Endothelial cell of umbilical vein (primary cell): ENCODE measurements around the gene SYTL5. TPM values are rescaled to one million over a fixed set of nuclear protein-coding genes. Genes with fewer than 3 reads are reported as not detected.

Source experiments
- BruUV-seq: library from RNA; stranded (reverse); fragments of 400-500 nt; replicated peaks from 2 replicates; lab custom pipeline; 2021; lab: Mats Ljungman, UMichigan
- CTCF ChIA-PET: fragments of 300-600, 350-600 bp; sonication (Branson Sonifier 250); formaldehyde crosslinking; loops from one replicate; lab custom pipeline; 2021; ENCODE audit warnings: antibody characterized with exemption, inconsistent platforms; lab: Charles Lee
- POLR2A ChIA-PET: fragments of 300-600, 350-600 bp; sonication (Branson Sonifier 250); formaldehyde crosslinking; loops from one replicate; lab custom pipeline; 2021; ENCODE audit warnings: antibody characterized with exemption, inconsistent platforms; lab: Charles Lee
- DNase-seq: peaks from one replicate; pipeline ENCODE4 v3.0.0-alpha.2; 2011; ENCODE audit warnings: low read depth, low spot score
- FAIRE-seq: peaks from 2 replicates; lab custom pipeline; 2011; peaks lifted over from hg19 to GRCh38; lab: Jason Lieb, UNC
- H2AFZ ChIP-seq: 2 replicates; pipeline ENCODE4 v1.6.0; 2012; ENCODE audit warnings: low read depth, low read length, control low read depth, inconsistent platforms
- H3K27ac ChIP-seq: 2 replicates; pipeline ENCODE4 v1.5.1; 2011; ENCODE audit warnings: low read depth, mild to moderate bottlenecking, control low read depth, low read length, moderate library complexity; ENCODE audit not compliant: insufficient read depth
- H3K27me3 ChIP-seq, 2 experiments: 2 replicates each; pipeline versions ENCODE4 v1.6.0 to v1.6.1; 2011; ENCODE audit warnings: low read length in 2 of 2, mixed read lengths in 1 of 2; ENCODE audit not compliant: control insufficient read depth in 2 of 2, insufficient read depth in 2 of 2
- H3K36me3 ChIP-seq, 2 experiments: 2 replicates in 1 of 2; 3 replicates in 1 of 2; pipeline ENCODE4 v1.5.1; 2011; ENCODE audit warnings: low read length in 2 of 2, mild to moderate bottlenecking in 1 of 2, moderate library complexity in 1 of 2; ENCODE audit not compliant: control insufficient read depth in 2 of 2, insufficient read depth in 2 of 2; ENCODE audit errors: extremely low read depth in 1 of 2
- H3K4me1 ChIP-seq: 3 replicates; pipeline ENCODE4 v1.5.1; 2011; ENCODE audit warnings: mild to moderate bottlenecking, low read length; ENCODE audit not compliant: control insufficient read depth, insufficient read depth; ENCODE audit errors: extremely low read depth
- H3K4me2 ChIP-seq: 2 replicates; pipeline ENCODE4 v1.6.1; 2011; ENCODE audit warnings: low read length, control low read depth, mixed read lengths; ENCODE audit not compliant: insufficient read depth
- H3K4me3 ChIP-seq, 3 experiments: fragments of 200-600 bp in 1 of 3; sonication (generic), shearing (Covaris generic) in 1 of 3; replicated peaks in 1 of 3; 2 replicates each; pipeline ENCODE4 v1.5.1; 2011 to 2016; ENCODE audit warnings: control low read depth in 3 of 3, low read length in 3 of 3, mild to moderate bottlenecking in 2 of 3, inconsistent platforms in 1 of 3, low read depth in 1 of 3, moderate library complexity in 1 of 3; ENCODE audit not compliant: insufficient read depth in 1 of 3
- H3K79me2 ChIP-seq: 2 replicates; pipeline ENCODE4 v1.6.0; 2012; ENCODE audit warnings: low read length, inconsistent platforms; ENCODE audit not compliant: control insufficient read depth, insufficient read depth
- H3K9ac ChIP-seq: replicated peaks from 2 replicates; pipeline ENCODE3; 2011; ENCODE audit warnings: low read length, control low read depth; ENCODE audit not compliant: insufficient read depth; ENCODE audit errors: extremely low read depth
- H3K9me1 ChIP-seq: replicated peaks from 3 replicates; pipeline ENCODE4 v1.6.0; 2011; ENCODE audit warnings: mild to moderate bottlenecking, low read length; ENCODE audit not compliant: control insufficient read depth, insufficient read depth; ENCODE audit errors: extremely low read depth
- H3K9me3 ChIP-seq: replicated peaks from 2 replicates; pipeline ENCODE4 v1.5.1; 2012; ENCODE audit warnings: low read length, inconsistent platforms; ENCODE audit not compliant: control insufficient read depth, insufficient read depth
- H4K20me1 ChIP-seq: replicated peaks from 2 replicates; pipeline ENCODE3; 2011; ENCODE audit warnings: mild to moderate bottlenecking, low read length; ENCODE audit not compliant: control insufficient read depth, insufficient read depth; ENCODE audit errors: extremely low read depth
- CTCF ChIP-seq, 2 donors: IDR thresholded peaks; 1 replicate in 1 of 2; 2 replicates in 1 of 2; pipeline ENCODE4 v1.5.1; 2011; ENCODE audit warnings: low read length in 2 of 2, mild to moderate bottlenecking in 2 of 2, moderate library complexity in 2 of 2, control low read depth in 1 of 2, inconsistent platforms in 1 of 2, low read depth in 1 of 2; ENCODE audit not compliant: insufficient read depth in 1 of 2; ENCODE audit errors: extremely low read depth in 1 of 2
- EZH2 ChIP-seq: IDR thresholded peaks from 2 replicates; pipeline ENCODE4 v1.6.1; 2012; ENCODE audit warnings: borderline replicate concordance, low read depth, mild to moderate bottlenecking, moderate library complexity, low read length, inconsistent platforms; ENCODE audit not compliant: severe bottlenecking
- FOS ChIP-seq: IDR thresholded peaks from 2 replicates; pipeline ENCODE4 v1.6.1; 2011; ENCODE audit warnings: mild to moderate bottlenecking, low read length, moderate library complexity, borderline replicate concordance; ENCODE audit not compliant: insufficient read depth
- GATA2 ChIP-seq: IDR thresholded peaks from 2 replicates; pipeline ENCODE4 v1.7.0; 2011; ENCODE audit warnings: low read depth, mild to moderate bottlenecking, moderate library complexity, mixed read lengths, low read length; ENCODE audit not compliant: insufficient read length, insufficient read depth
- JUN ChIP-seq: IDR thresholded peaks from 2 replicates; pipeline ENCODE4 v1.6.1; 2011; ENCODE audit warnings: borderline replicate concordance, low read depth; ENCODE audit not compliant: insufficient read length, insufficient read depth
- MAX ChIP-seq: IDR thresholded peaks from 2 replicates; pipeline ENCODE4 v1.6.1; 2011; ENCODE audit not compliant: insufficient read depth, insufficient read length
- MYC ChIP-seq: IDR thresholded peaks from one replicate; pipeline ENCODE4 v1.6.1; 2011; ENCODE audit warnings: mild to moderate bottlenecking, low read depth, low read length
- POLR2A ChIP-seq: IDR thresholded peaks from 2 replicates; pipeline ENCODE4 v1.6.1; 2012; ENCODE audit warnings: low read depth, mild to moderate bottlenecking, control low read depth, low read length
- POLR2AphosphoS5 ChIP-seq: IDR thresholded peaks from 2 replicates; pipeline ENCODE4 v1.6.1; 2012; ENCODE audit warnings: low read depth, mild to moderate bottlenecking, control low read depth, low read length, moderate library complexity; ENCODE audit not compliant: insufficient read depth
- dilution Hi-C: fragments of 300-500 bp; cut with MboI; formaldehyde crosslinking; loops from one replicate; pipeline ENCODE4 v1.15.0; 2019; ENCODE audit warnings: low sequenced_read_pairs; ENCODE audit not compliant: extremely low pct_ligation_motif_present
- intact Hi-C: fragments of 100-400 bp; cut with micrococcal nuclease; formaldehyde crosslinking; loops from one replicate; pipeline ENCODE4 v1.10.0; 2022
- polyA plus RNA-seq, 4 experiments: library from polyadenylated mRNA; depleted of rRNA in 3 of 4; stranded (reverse) in 3 of 4; unstranded in 1 of 4; fragments of >200 nt; gene quantifications; 2 replicates each; pipeline versions ENCODE4 v1.2.1 to v1.2.3, GENCODE V29; 2011 to 2012; ENCODE audit warnings: missing spikeins in 1 of 4
- total RNA-seq: library from RNA; stranded (reverse); gene quantifications from 2 replicates; pipeline ENCODE4 v1.2.3, GENCODE V29; 2021

Gene SYTL5
- total and polyA plus RNA-seq, 2 donors (not counting 3 experiments of a cell fraction or from before 2014, with no cell fraction given) = 0.01 TPM; not detected in 1

GRCh38 chrX:38151441-38151840 lies 145.1 kb downstream of the SYTL5 start:
- FAIRE-seq (no peak), DNase-seq (no peak)
- ChIA-PET POLR2A (no interaction called here), CTCF (interaction anchor here (1.3 to 1.4 kb wide), 2 partner anchors 10 to 15 kb away, joined by 4 read pairs; no protein-coding TSS in a partner anchor)
- BruUV-seq = no TSS peak
- H3K27ac ChIP-seq = no peak overlapping the region
- H3K4me2 ChIP-seq = no peak overlapping the region
- TF ChIP-seq MAX = no peak
- no peak for TF ChIP-seq GATA2
- TF ChIP-seq JUN = no peak
- TF ChIP-seq CTCF (IDR thresholded peaks at IDR 0.05; ENCODE audit: extremely low read depth in 1 of 2, insufficient read depth in 1 of 2, low read depth in 1 of 2, low read length in 2 of 2) = no peak
- no peak for TF ChIP-seq POLR2A
- H3K79me2 ChIP-seq = no peaks in the 10 kb centered on the region
- no peaks in the 10 kb centered on the region for H3K4me1 ChIP-seq
- H3K27me3 ChIP-seq = no peaks in the 10 kb centered on the region
- intact Hi-C loops (no loop called here), dilution Hi-C loops (no loop called here)
- no peak overlapping the region for H3K9ac ChIP-seq
- H4K20me1 ChIP-seq = no peaks in the 10 kb centered on the region
- H3K36me3 ChIP-seq = peaks cover 4% of the 10 kb centered on the region in 2 experiments
- no peaks in the 10 kb centered on the region for H3K9me3 ChIP-seq
- no peak overlapping the region for H2AFZ ChIP-seq
- H3K9me1 ChIP-seq = no peaks in the 10 kb centered on the region
- H3K4me3 ChIP-seq = no peak overlapping the region

- Histone ChIP-seq H3K9ac (no peak overlapping the region), H3K4me2 (no peak overlapping the region), H3K36me3 (peaks cover 4 to 7% of the 10 kb centered on the region in 2 experiments), H4K20me1 (no peaks in the 10 kb centered on the region), H2AFZ (no peak overlapping the region), H3K4me1 (no peaks in the 10 kb centered on the region), H3K9me3 (no peaks in the 10 kb centered on the region), H3K4me3 (no peak overlapping the region), H3K79me2 (no peaks in the 10 kb centered on the region), H3K27ac (no peak overlapping the region), H3K9me1 (no peaks in the 10 kb centered on the region), H3K27me3 (no peaks in the 10 kb centered on the region)
- dilution Hi-C loops (no loop called here), intact Hi-C loops (no loop called here)
- FAIRE-seq (no peak), DNase-seq (no peak)
- CTCF ChIA-PET = no interaction called here
- no peak for TF ChIP-seq FOS
- no peak for TF ChIP-seq POLR2AphosphoS5
- no peak for TF ChIP-seq MYC
- TF ChIP-seq EZH2 = no peak
- no peak for TF ChIP-seq GATA2
- TF ChIP-seq JUN = no peak
- TF ChIP-seq CTCF (IDR thresholded peaks at IDR 0.05; ENCODE audit: extremely low read depth in 1 of 2, insufficient read depth in 1 of 2, low read depth in 1 of 2, low read length in 2 of 2) = no peak
- TF ChIP-seq POLR2A = no peak
- TF ChIP-seq MAX = no peak
- POLR2A ChIA-PET = no interaction called here
- BruUV-seq = no TSS peak
Observed at GRCh38 chrX:38154340-38154739, 148.0 kb downstream of the SYTL5 start.
